ENCODE measurements around the gene NUDCD3.

Gene NUDCD3

GRCh38 chr7:44393238-44394111 lies 97.0 kb downstream of the NUDCD3 start:
- H3K36me3 ChIP-seq (ENCODE audit: low read length), result no peaks in the 10 kb centered on the region
- no peak for TF ChIP-seq EZH2phosphoT487 (conservative IDR thresholded peaks at IDR 0.05; ENCODE audit: low read length)
- no peak for TF ChIP-seq CTCF (IDR thresholded peaks at IDR 0.05; ENCODE audit: insufficient read depth, low read length, poor library complexity, severe bottlenecking)

GRCh38 chr7:44392618-44393010 lies 97.8 kb downstream of the NUDCD3 start:
- no peak overlapping the region for H3K4me3 ChIP-seq (ENCODE audit: insufficient read depth, low read length, poor library complexity, severe bottlenecking)
- H3K36me3 ChIP-seq (ENCODE audit: low read length), result no peaks in the 10 kb centered on the region
- H3K9me3 ChIP-seq (ENCODE audit: insufficient read depth, low read length), result no peaks in the 10 kb centered on the region
- H3F3A ChIP-seq (ENCODE audit: insufficient read depth), result no peaks in the 10 kb centered on the region
- no peaks in the 10 kb centered on the region for H3K27me3 ChIP-seq (ENCODE audit: low read length)
- H4K20me1 ChIP-seq (ENCODE audit: low read depth, low read length), result no peaks in the 10 kb centered on the region
- no peak overlapping the region for H3K27ac ChIP-seq (ENCODE audit: low read depth, low read length)
- no peak for TF ChIP-seq CTCF (IDR thresholded peaks at IDR 0.05; ENCODE audit: insufficient read depth, low read length, poor library complexity, severe bottlenecking)
- TF ChIP-seq EZH2phosphoT487 (conservative IDR thresholded peaks at IDR 0.05; ENCODE audit: low read length), result no peak
- H3K9me2 ChIP-seq (replicated peaks; ENCODE audit: insufficient read depth, low read length), result no peaks in the 10 kb centered on the region
- H3K4me2 ChIP-seq (ENCODE audit: low read depth, low read length, poor library complexity, severe bottlenecking), result no peak overlapping the region
- no peak overlapping the region for H3K9ac ChIP-seq (ENCODE audit: low read length)
- no peaks in the 10 kb centered on the region for H3K79me2 ChIP-seq (ENCODE audit: insufficient read depth, low read length)
- no peak overlapping the region for H2AFZ ChIP-seq (ENCODE audit: low read depth, low read length, severe bottlenecking)

More at GRCh38 chr7:44393238-44394111, 97.0 kb downstream of the NUDCD3 start:
- Histone ChIP-seq H3K27me3 (ENCODE audit: low read length) (no peaks in the 10 kb centered on the region), H4K20me1 (ENCODE audit: low read depth, low read length) (no peaks in the 10 kb centered on the region), H3K4me3 (ENCODE audit: insufficient read depth, low read length, poor library complexity, severe bottlenecking) (no peak overlapping the region), H3K9ac (ENCODE audit: low read length) (no peak overlapping the region), H3F3A (ENCODE audit: insufficient read depth) (no peaks in the 10 kb centered on the region), H3K9me2 (replicated peaks; ENCODE audit: insufficient read depth, low read length) (no peaks in the 10 kb centered on the region), H3K9me3 (ENCODE audit: insufficient read depth, low read length) (no peaks in the 10 kb centered on the region), H3K27ac (ENCODE audit: low read depth, low read length) (no peak overlapping the region), H3K79me2 (ENCODE audit: insufficient read depth, low read length) (no peaks in the 10 kb centered on the region), H3K4me2 (ENCODE audit: low read depth, low read length, poor library complexity, severe bottlenecking) (no peak overlapping the region), H2AFZ (ENCODE audit: low read depth, low read length, severe bottlenecking) (no peak overlapping the region)

GRCh38 chr7:44391746-44392617 lies 98.5 kb downstream of the NUDCD3 start:
- Histone ChIP-seq H3F3A (ENCODE audit: insufficient read depth) (no peaks in the 10 kb centered on the region), H2AFZ (ENCODE audit: low read depth, low read length, severe bottlenecking) (no peak overlapping the region), H3K27ac (ENCODE audit: low read depth, low read length) (no peak overlapping the region), H3K9me3 (ENCODE audit: insufficient read depth, low read length) (no peaks in the 10 kb centered on the region), H4K20me1 (ENCODE audit: low read depth, low read length) (no peaks in the 10 kb centered on the region), H3K4me3 (ENCODE audit: insufficient read depth, low read length, poor library complexity, severe bottlenecking) (no peak overlapping the region), H3K36me3 (ENCODE audit: low read length) (no peaks in the 10 kb centered on the region), H3K4me2 (ENCODE audit: low read depth, low read length, poor library complexity, severe bottlenecking) (no peak overlapping the region), H3K9ac (ENCODE audit: low read length) (no peak overlapping the region), H3K27me3 (ENCODE audit: low read length) (no peaks in the 10 kb centered on the region), H3K79me2 (ENCODE audit: insufficient read depth, low read length) (no peaks in the 10 kb centered on the region), H3K9me2 (replicated peaks; ENCODE audit: insufficient read depth, low read length) (no peaks in the 10 kb centered on the region)
- no peak for TF ChIP-seq EZH2phosphoT487 (conservative IDR thresholded peaks at IDR 0.05; ENCODE audit: low read length)
- TF ChIP-seq CTCF (IDR thresholded peaks at IDR 0.05; ENCODE audit: insufficient read depth, low read length, poor library complexity, severe bottlenecking), result no peak

All from SU-DHL-6 (cell line).